ENCODE data around the gene ITGBL1. TPM values are rescaled to one million over a fixed set of nuclear protein-coding genes. Genes with fewer than 3 reads are reported as not detected.

ITGBL1 gene
- total RNA-seq, 1 experiment from 2014 or later = 37.1 TPM

- Histone ChIP-seq H3K4me2 (ENCODE audit: low read length) (no peak overlapping the region), H4K20me1 (ENCODE audit: low read length) (no peaks in the 10 kb centered on the region), H2AFZ (ENCODE audit: low read length) (no peak overlapping the region), H3K27me3 (ENCODE audit: low read length) (no peaks in the 10 kb centered on the region), H3K36me3 (ENCODE audit: low read depth, low read length) (no peaks in the 10 kb centered on the region), H3K9ac (ENCODE audit: low read length) (no peak overlapping the region), H3K9me2 (replicated peaks; ENCODE audit: low read length) (no peaks in the 10 kb centered on the region), H3K4me3 (ENCODE audit: low read length) (no peak overlapping the region), H3K9me3 (ENCODE audit: low read length) (no peaks in the 10 kb centered on the region), H3K27ac (ENCODE audit: low read length) (no peak overlapping the region), H3K79me2 (ENCODE audit: low read length) (peaks cover 18% of the 10 kb centered on the region), H3K4me1 (ENCODE audit: insufficient read depth, low read length) (peaks cover 16% of the 10 kb centered on the region; the same call in 1 of the 2 replicates), H3F3A (ENCODE audit: low read length, unreplicated experiment) (no peaks in the 10 kb centered on the region)
- no TSS peak for BruUV-seq (replicated peaks)
- TF ChIP-seq EZH2 (IDR thresholded peaks at IDR 0.05; ENCODE audit: low read length, unreplicated experiment) = no peak
- TF ChIP-seq EZH2phosphoT487 (IDR thresholded peaks at IDR 0.05; ENCODE audit: borderline replicate concordance, low read length) = no peak
- peak; percentile 45 for TF ChIP-seq CTCF (conservative IDR thresholded peaks at IDR 0.05; ENCODE audit: low read depth, low read length)
- DNase-seq = peak; percentile 46
- CTCF ChIA-PET = no interaction called here
- intact Hi-C loops (cut with micrococcal nuclease) = no loop called here
- peak; percentile 81 for ATAC-seq
- POLR2A ChIA-PET (ENCODE audit: unreplicated experiment) = no interaction called here
Measured at GRCh38 chr13:101545521-101545920, 93.0 kb downstream of the ITGBL1 start.

GRCh38 chr13:101552286-101552685 lies 99.8 kb downstream of the ITGBL1 start:
- no peaks in the 10 kb centered on the region for H3K9me3 ChIP-seq (ENCODE audit: low read length)
- intact Hi-C loops (cut with micrococcal nuclease) = no loop called here

More at GRCh38 chr13:101552286-101552685, 99.8 kb downstream of the ITGBL1 start:
- DNase-seq (no peak), ATAC-seq (no peak)
- no peaks in the 10 kb centered on the region for H3K36me3 ChIP-seq (ENCODE audit: low read depth, low read length)
- no peaks in the 10 kb centered on the region for H3F3A ChIP-seq (ENCODE audit: low read length, unreplicated experiment)
- H3K27ac ChIP-seq (ENCODE audit: low read length) = no peak overlapping the region
- H3K4me2 ChIP-seq (ENCODE audit: low read length) = no peak overlapping the region
- ChIA-PET POLR2A (ENCODE audit: unreplicated experiment) (no interaction called here), CTCF (no interaction called here)
- H3K9ac ChIP-seq (ENCODE audit: low read length) = no peak overlapping the region
- H3K4me1 ChIP-seq (ENCODE audit: insufficient read depth, low read length) = peaks cover 5% of the 10 kb centered on the region
- H3K27me3 ChIP-seq (ENCODE audit: low read length) = no peaks in the 10 kb centered on the region
- H2AFZ ChIP-seq (ENCODE audit: low read length) = no peak overlapping the region
- H3K79me2 ChIP-seq (ENCODE audit: low read length) = peaks cover 19% of the 10 kb centered on the region; the same call in 1 of the 2 replicates
- H4K20me1 ChIP-seq (ENCODE audit: low read length) = no peaks in the 10 kb centered on the region
- TF ChIP-seq EZH2phosphoT487 (IDR thresholded peaks at IDR 0.05; ENCODE audit: borderline replicate concordance, low read length) (no peak), CTCF (conservative IDR thresholded peaks at IDR 0.05; ENCODE audit: low read depth, low read length) (no peak), EZH2 (IDR thresholded peaks at IDR 0.05; ENCODE audit: low read length, unreplicated experiment) (no peak)
- BruUV-seq (replicated peaks) = no TSS peak
- H3K4me3 ChIP-seq (ENCODE audit: low read length) = no peak overlapping the region
- no peaks in the 10 kb centered on the region for H3K9me2 ChIP-seq (replicated peaks; ENCODE audit: low read length)
